IMR-90 (cell line): ENCODE measurements around the gene CIC. TPM values are rescaled to one million over a fixed set of nuclear protein-coding genes. Genes with fewer than 3 reads are reported as not detected.

ENCODE experiments used
- ATAC-seq: fragments of 200-7000 bp; cut with Tn5 transposase; 2 replicates; pipeline ENCODE4 v1.9.1; 2020; ENCODE audit warnings: low read depth, mild to moderate bottlenecking, moderate library complexity
- BruUV-seq: library from RNA; stranded (reverse); fragments of 400-500 nt; replicated peaks from 2 replicates; lab custom pipeline; 2021; lab: Mats Ljungman, UMichigan
- CTCF ChIA-PET: fragments of 300-600 bp; formaldehyde crosslinking; extraction: SDS; loops from one replicate; lab custom pipeline; 2021; ENCODE audit warnings: antibody characterized with exemption; lab: Yijun Ruan, JAX
- POLR2A ChIA-PET: fragments of 300-600 bp; sonication (Branson Sonifier 250); formaldehyde crosslinking; loops from one replicate; lab custom pipeline; 2022; ENCODE audit warnings: antibody characterized with exemption; ENCODE audit not compliant: unreplicated experiment; lab: Charles Lee
- DNase-seq: peaks from one replicate; pipeline ENCODE4 v3.0.0; 2013
- H2AFZ ChIP-seq: replicated peaks from 2 replicates; pipeline ENCODE3; 2013; ENCODE audit warnings: low read length, mild to moderate bottlenecking; ENCODE audit not compliant: poor library complexity
- H2AK5ac ChIP-seq: 2 replicates; pipeline ENCODE4 v1.6.1; 2013; ENCODE audit warnings: low read depth, low read length, inconsistent platforms
- H2AK9ac ChIP-seq: replicated peaks from 2 replicates; pipeline ENCODE3; 2013; ENCODE audit warnings: mild to moderate bottlenecking, low read depth, low read length, moderate library complexity; ENCODE audit not compliant: poor library complexity
- H2BK120ac ChIP-seq: 2 replicates; pipeline ENCODE4 v1.6.1; 2013; ENCODE audit warnings: low read depth, low read length, inconsistent platforms
- H2BK15ac ChIP-seq: 3 replicates; pipeline ENCODE4 v1.6.1; 2013; ENCODE audit warnings: low read depth, low read length, inconsistent platforms
- H2BK20ac ChIP-seq: 2 replicates; pipeline ENCODE4 v1.6.1; 2013; ENCODE audit warnings: low read depth, mild to moderate bottlenecking, inconsistent platforms, low read length, moderate library complexity
- H2BK5ac ChIP-seq: 2 replicates; pipeline ENCODE4 v1.6.1; 2013; ENCODE audit warnings: mild to moderate bottlenecking, low read depth, low read length, inconsistent platforms; ENCODE audit not compliant: poor library complexity, severe bottlenecking
- H3K14ac ChIP-seq: replicated peaks from 2 replicates; pipeline ENCODE4 v1.6.1; 2013; ENCODE audit warnings: low read depth, low read length, inconsistent platforms
- H3K18ac ChIP-seq: 2 replicates; pipeline ENCODE4 v1.6.1; 2013; ENCODE audit warnings: low read depth, low read length, control low read depth
- H3K23ac ChIP-seq: 2 replicates; pipeline ENCODE4 v1.6.1; 2013; ENCODE audit warnings: low read depth, low read length, inconsistent platforms
- H3K27ac ChIP-seq: 2 replicates; pipeline ENCODE4 v1.5.1; 2013; ENCODE audit warnings: mild to moderate bottlenecking, control low read depth, low read length; ENCODE audit not compliant: insufficient read depth
- H3K27me3 ChIP-seq: 2 replicates; pipeline ENCODE4 v1.6.1; 2013; ENCODE audit warnings: low read length; ENCODE audit not compliant: control insufficient read depth, insufficient read depth
- H3K36me3 ChIP-seq: 2 replicates; pipeline ENCODE4 v1.6.1; 2013; ENCODE audit warnings: low read length, mixed read lengths; ENCODE audit not compliant: control insufficient read depth, insufficient read depth
- H3K4ac ChIP-seq: 2 replicates; pipeline ENCODE4 v1.6.1; 2013; ENCODE audit warnings: low read depth, low read length, inconsistent platforms
- H3K4me1 ChIP-seq: 2 replicates; pipeline ENCODE4 v1.6.1; 2013; ENCODE audit warnings: low read length, mixed read lengths; ENCODE audit not compliant: control insufficient read depth, insufficient read depth
- H3K4me2 ChIP-seq: 2 replicates; pipeline ENCODE4 v1.6.1; 2013; ENCODE audit warnings: low read depth, mild to moderate bottlenecking, control low read depth, low read length, moderate library complexity
- H3K4me3 ChIP-seq: 2 replicates; pipeline ENCODE4 v1.5.1; 2013; ENCODE audit warnings: low read depth, mild to moderate bottlenecking, control low read depth, low read length, moderate library complexity; ENCODE audit not compliant: insufficient read depth
- H3K56ac ChIP-seq: 2 replicates; pipeline ENCODE4 v1.6.1; 2013; ENCODE audit warnings: low read length, inconsistent platforms; ENCODE audit not compliant: insufficient read depth; ENCODE audit errors: extremely low read depth
- H3K79me1 ChIP-seq, 2 experiments: 2 replicates each; pipeline ENCODE4 v1.6.1; 2013; ENCODE audit warnings: low read length in 2 of 2, inconsistent platforms in 1 of 2, low read depth in 1 of 2
- H3K9ac ChIP-seq: 2 replicates; pipeline ENCODE4 v1.6.1; 2013; ENCODE audit warnings: low read depth, low read length, control low read depth
- H3K9me1 ChIP-seq: 2 replicates; pipeline ENCODE4 v1.6.1; 2013; ENCODE audit warnings: low read length, inconsistent platforms; ENCODE audit not compliant: insufficient read depth
- H3K9me3 ChIP-seq: 2 replicates; pipeline ENCODE4 v1.6.1; 2013; ENCODE audit warnings: low read length; ENCODE audit not compliant: control insufficient read depth, insufficient read depth
- H4K20me1 ChIP-seq: 2 replicates; pipeline ENCODE4 v1.6.1; 2013; ENCODE audit warnings: low read length, inconsistent platforms; ENCODE audit not compliant: insufficient read depth
- H4K5ac ChIP-seq: 2 replicates; pipeline ENCODE4 v1.6.1; 2013; ENCODE audit warnings: mild to moderate bottlenecking, low read depth, low read length, control low read depth
- H4K8ac ChIP-seq, 2 experiments: 2 replicates each; pipeline ENCODE4 v1.6.1; 2013; ENCODE audit warnings: low read depth in 2 of 2, low read length in 2 of 2, control low read depth in 1 of 2, inconsistent platforms in 1 of 2
- H4K91ac ChIP-seq: 2 replicates; pipeline ENCODE4 v1.6.1; 2013; ENCODE audit warnings: low read depth, low read length, inconsistent platforms; ENCODE audit not compliant: insufficient read depth
- CEBPB ChIP-seq: IDR thresholded peaks from 2 replicates; pipeline ENCODE4 v1.6.1; 2012; ENCODE audit warnings: low read depth, low read length, improper control_type of control experiment
- CTCF ChIP-seq: conservative IDR thresholded peaks from 2 replicates; pipeline ENCODE4 v1.5.1; 2012; ENCODE audit warnings: mild to moderate bottlenecking, low read depth, low read length, improper control_type of control experiment
- ELK1 ChIP-seq: fragments of 150-350 bp; IDR thresholded peaks from 2 replicates; pipeline ENCODE4 v1.6.1; 2016; ENCODE audit warnings: low read depth, mild to moderate bottlenecking, low read length, moderate library complexity, borderline replicate concordance
- FOS ChIP-seq: fragments of 150-350 bp; IDR thresholded peaks from 2 replicates; pipeline ENCODE4 v1.6.1; 2016; ENCODE audit warnings: low read depth, low read length
- MAFK ChIP-seq: IDR thresholded peaks from 2 replicates; pipeline ENCODE4 v1.6.1; 2012; ENCODE audit warnings: low read depth, low read length, improper control_type of control experiment
- MAZ ChIP-seq: IDR thresholded peaks from 2 replicates; pipeline ENCODE4 v1.6.1; 2012; ENCODE audit warnings: low read depth, mild to moderate bottlenecking, low read length, improper control_type of control experiment, moderate library complexity, borderline replicate concordance
- MXI1 ChIP-seq: IDR thresholded peaks from 2 replicates; pipeline ENCODE4 v1.6.1; 2012; ENCODE audit warnings: low read depth, mild to moderate bottlenecking, low read length, moderate library complexity, borderline replicate concordance
- NFE2L2 ChIP-seq: fragments of 150-350 bp; IDR thresholded peaks from 2 replicates; pipeline ENCODE4 v1.6.1; 2016; ENCODE audit warnings: low read depth, mild to moderate bottlenecking, low read length
- POLR2A ChIP-seq: IDR thresholded peaks from 2 replicates; pipeline ENCODE4 v1.6.1; 2012; ENCODE audit warnings: mild to moderate bottlenecking, low read depth, low read length
- RAD21 ChIP-seq: IDR thresholded peaks from 2 replicates; pipeline ENCODE4 v1.6.1; 2012; ENCODE audit warnings: low read length, improper control_type of control experiment
- RCOR1 ChIP-seq: IDR thresholded peaks from 2 replicates; pipeline ENCODE4 v1.6.1; 2012; ENCODE audit warnings: mild to moderate bottlenecking, low read length, improper control_type of control experiment; ENCODE audit not compliant: insufficient replicate concordance
- USF2 ChIP-seq: fragments of 150-350 bp; IDR thresholded peaks from 2 replicates; pipeline ENCODE4 v1.6.1; 2017; ENCODE audit warnings: mild to moderate bottlenecking, antibody characterized with exemption, low read length, low read depth
- WGBS, 2 experiments: methylation state at CpG; one replicate each; pipeline versions ENCODE4 v1.1.5 to v1.1.7; 2013; ENCODE audit warnings: missing lambda C conversion rate in 2 of 2; ENCODE audit not compliant: insufficient read length in 1 of 2; ENCODE audit errors: extremely low coverage in 2 of 2; 5-methylcytosine and 5-hydroxymethylcytosine counted together
- dilution Hi-C: fragments of 300-500 bp; cut with HindIII; formaldehyde crosslinking; loops from one replicate; pipeline ENCODE4 v1.14.3; 2018; ENCODE audit warnings: low sequenced_read_pairs; ENCODE audit not compliant: unreplicated experiment
- in situ Hi-C: fragments of 300-500 bp; cut with MboI; formaldehyde crosslinking; loops from 3 replicates; pipeline ENCODE4 v1.14.3; 2019; ENCODE audit warnings: low sequenced_read_pairs, inconsistent platforms, mixed read lengths
- intact Hi-C: fragments of 100-400 bp; cut with micrococcal nuclease; formaldehyde crosslinking; loops from 2 replicates; pipeline ENCODE4 v1.10.0; 2022
- polyA plus RNA-seq, 3 experiments: library from polyadenylated mRNA; depleted of rRNA; stranded (reverse); fragments of >200 nt; gene quantifications; 2 replicates each; pipeline ENCODE4 v1.2.3, GENCODE V29; 2012; ENCODE audit warnings: low replicate concordance in 1 of 3
- total RNA-seq: library from RNA; depleted of rRNA; stranded (reverse); fragments of >200 nt; gene quantifications from 2 replicates; pipeline ENCODE4 v1.2.3, GENCODE V29; 2012

CIC gene
- total and polyA plus RNA-seq, 2 of the 4 experiments (the other 2 are of a cell fraction) = 1.8 to 23.2 TPM

GRCh38 chr19:42322305-42322704 is 53.3 kb downstream of the CIC start:
- Histone ChIP-seq H3K23ac (no peak overlapping the region), H3K4ac (no peak overlapping the region), H3K18ac (no peak overlapping the region), H3K79me1 (peaks cover 7 to 18% of the 10 kb centered on the region in 2 experiments), H3K9me1 (peaks cover 2% of the 10 kb centered on the region; the same call in 1 of the 2 replicates), H2AFZ (no peak overlapping the region), H3K36me3 (no peaks in the 10 kb centered on the region), H3K27ac (no peak overlapping the region), H3K4me1 (peaks cover 2% of the 10 kb centered on the region), H3K4me3 (no peak overlapping the region), H4K5ac (no peak overlapping the region), H2BK120ac (no peak overlapping the region), H4K20me1 (no peaks in the 10 kb centered on the region; the same call in 1 of the 2 replicates), H3K56ac (no peak overlapping the region), H2AK5ac (no peak overlapping the region), H2BK15ac (no peak overlapping the region), H3K9me3 (no peaks in the 10 kb centered on the region), H3K27me3 (peaks cover 30% of the 10 kb centered on the region), H2BK5ac (no peak overlapping the region), H2BK20ac (no peak overlapping the region), H3K9ac (no peak overlapping the region), H4K8ac (no peak overlapping the region), H3K14ac (no peak overlapping the region), H2AK9ac (no peak overlapping the region), H3K4me2 (no peak overlapping the region), H4K91ac (no peak overlapping the region)
- TF ChIP-seq MAZ (no peak), CEBPB (no peak), MXI1 (no peak), MAFK (no peak), RCOR1 (no peak), USF2 (no peak), FOS (no peak), RAD21 (no peak), POLR2A (no peak), NFE2L2 (no peak), ELK1 (no peak), CTCF (no peak)
- in situ Hi-C loops = loop anchor here (10.0 kb wide), 1 partner anchor 188 kb away; the partner anchor contains the start of gene POU2F2
- no TSS peak for BruUV-seq
- POLR2A ChIA-PET = no interaction called here
- intact Hi-C loops = no loop called here
- DNase-seq = no peak
- 100% methylated on average over 2 of the region's 9 CpGs; no CpG with 5 or more reads in 1 of the 2 experiments for WGBS, 2 experiments
- ATAC-seq = no peak
- dilution Hi-C loops = no loop called here
- CTCF ChIA-PET = no interaction called here
